ENCODE measurements around the gene TTLL13.

TTLL13 gene

DNA sequence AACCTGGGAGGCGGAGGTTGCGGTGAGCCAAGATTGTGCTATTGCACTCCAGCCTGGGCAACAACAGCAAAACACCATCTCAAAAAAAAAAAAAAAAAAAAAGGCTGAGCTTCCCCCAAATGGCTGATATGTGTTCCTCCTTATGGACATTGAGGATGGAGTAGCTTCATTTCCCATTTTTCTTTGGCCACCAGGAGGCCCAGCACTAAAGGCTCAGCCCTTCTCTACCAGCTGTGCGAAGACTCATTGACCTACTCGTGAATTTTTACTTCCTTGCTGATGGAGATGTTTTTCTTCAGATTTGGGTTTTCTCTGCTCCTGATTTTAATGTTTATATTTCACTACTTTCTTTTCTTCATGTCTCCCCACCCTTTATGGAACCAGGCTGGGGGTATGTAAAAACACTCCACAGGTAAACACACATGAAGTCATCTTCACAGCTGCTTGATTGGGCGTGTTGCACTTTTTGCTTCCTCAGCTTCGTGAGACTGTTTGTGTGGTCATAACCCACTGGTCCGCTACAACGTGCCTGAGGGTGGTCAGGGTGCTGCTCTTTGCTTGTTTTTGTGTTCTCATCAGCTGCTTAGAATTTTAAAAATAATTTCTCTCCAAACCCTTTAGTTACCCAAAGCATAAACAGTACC, 34.7 kb upstream of the TTLL13 start:
- no peak for DNase-seq

DNA sequence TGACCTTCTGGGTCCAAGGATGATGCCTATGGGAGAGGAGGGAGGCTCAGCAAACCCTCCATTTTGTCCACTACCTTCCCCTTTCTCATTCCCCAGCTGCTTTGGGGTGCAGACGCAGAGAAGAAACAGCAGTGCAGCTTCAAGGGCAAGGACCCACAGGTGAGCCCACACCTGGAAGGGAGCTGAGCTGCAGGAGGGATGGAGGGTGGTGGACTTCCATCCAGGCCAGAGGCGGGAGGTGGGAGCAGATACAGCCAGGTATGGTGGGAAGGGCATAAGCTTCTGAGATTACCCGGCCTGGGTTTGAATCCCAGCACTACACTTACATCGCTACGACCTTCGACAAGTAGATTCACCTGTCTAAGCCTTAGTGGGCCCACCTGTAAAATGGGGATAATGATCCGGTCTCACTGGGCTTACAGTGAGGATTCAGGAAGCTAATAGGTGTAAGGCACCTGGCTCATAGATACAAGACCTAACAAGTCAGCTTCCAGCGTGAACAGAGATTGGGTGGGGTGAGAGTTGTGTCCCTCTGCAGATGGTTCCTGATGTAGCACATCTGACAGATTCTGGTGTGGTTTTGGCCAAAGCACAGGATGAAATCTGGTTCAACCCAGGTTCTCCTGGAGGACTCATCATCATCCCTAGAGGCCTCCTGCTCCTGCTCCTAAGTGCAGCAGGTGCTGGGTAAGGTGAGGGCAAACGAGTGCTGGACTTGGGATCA, 31.5 kb upstream of the TTLL13 start:
- DNase-seq, result no peak

GRCh38 chr15:90219421-90220141, 29.8 kb upstream of the TTLL13 start:
- DNase-seq, result no peak

DNA sequence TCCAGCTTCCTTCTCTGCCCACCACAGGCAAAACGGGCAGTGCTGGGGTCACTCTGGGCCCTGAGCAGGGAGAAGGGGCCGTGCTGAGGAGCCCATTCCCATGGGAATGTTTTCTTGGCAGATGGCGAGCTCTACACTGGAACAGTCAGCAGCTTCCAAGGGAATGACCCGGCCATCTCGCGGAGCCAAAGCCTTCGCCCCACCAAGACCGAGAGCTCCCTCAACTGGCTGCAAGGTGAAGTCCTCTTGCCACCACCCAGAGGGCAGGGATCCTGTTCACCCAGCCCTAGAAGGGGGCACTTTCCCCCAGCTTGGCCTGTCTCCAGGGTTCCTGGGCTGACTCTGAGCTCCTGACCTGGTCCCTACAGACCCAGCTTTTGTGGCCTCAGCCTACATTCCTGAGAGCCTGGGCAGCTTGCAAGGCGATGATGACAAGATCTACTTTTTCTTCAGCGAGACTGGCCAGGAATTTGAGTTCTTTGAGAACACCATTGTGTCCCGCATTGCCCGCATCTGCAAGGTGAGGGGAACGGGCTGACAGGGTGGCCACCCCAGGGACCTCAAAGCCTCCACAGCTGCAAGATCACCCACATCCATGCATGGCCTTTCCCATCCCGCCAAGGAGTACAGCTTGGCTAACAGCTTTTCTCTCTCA, 28.0 kb upstream of the TTLL13 start:
- peak; percentile 81 for DNase-seq

DNA sequence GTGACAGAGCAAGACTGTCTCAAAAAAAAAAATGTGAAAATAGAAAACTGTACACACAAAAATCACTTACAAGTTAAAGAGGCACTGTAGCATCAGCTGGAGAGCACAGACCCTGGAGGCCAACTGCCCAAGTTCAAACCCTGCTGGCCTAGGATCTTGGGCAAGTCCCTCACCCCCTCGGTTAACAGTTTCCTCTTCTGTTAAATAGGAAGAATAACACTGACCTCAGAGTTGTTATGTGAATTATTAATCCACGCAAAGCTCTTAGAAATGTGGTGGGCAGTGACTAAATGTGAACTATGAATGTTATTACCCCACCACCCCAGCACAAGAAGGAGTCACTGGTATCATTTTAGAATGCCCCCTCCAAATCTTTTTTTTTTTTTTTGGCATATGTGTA, 26.8 kb upstream of the TTLL13 start:
- DNase-seq, result no peak

DNA sequence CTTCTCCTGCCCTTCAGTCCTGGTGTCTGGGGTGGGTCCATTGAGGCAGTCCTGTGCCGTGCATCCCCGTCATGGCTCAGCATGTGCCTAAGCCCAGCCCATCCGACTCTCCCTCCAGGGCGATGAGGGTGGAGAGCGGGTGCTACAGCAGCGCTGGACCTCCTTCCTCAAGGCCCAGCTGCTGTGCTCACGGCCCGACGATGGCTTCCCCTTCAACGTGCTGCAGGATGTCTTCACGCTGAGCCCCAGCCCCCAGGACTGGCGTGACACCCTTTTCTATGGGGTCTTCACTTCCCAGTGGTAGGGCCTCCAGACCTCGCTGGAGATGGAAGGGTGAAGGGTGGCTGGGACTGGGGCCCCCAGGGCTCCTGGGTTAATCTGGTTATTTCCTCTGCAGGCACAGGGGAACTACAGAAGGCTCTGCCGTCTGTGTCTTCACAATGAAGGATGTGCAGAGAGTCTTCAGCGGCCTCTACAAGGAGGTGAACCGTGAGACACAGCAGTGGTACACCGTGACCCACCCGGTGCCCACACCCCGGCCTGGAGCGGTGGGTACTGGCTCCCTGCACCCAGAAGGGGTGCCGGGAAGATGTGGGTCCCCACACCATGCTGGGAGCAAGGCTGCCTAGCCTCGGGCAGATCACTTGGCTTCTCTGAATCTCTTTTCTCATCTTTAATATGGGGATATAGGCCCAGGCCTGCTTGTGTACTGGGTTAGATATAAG, 25.8 kb upstream of the TTLL13 start:
- no peak for DNase-seq

GRCh38 chr15:90225047-90225446, 24.3 kb upstream of the TTLL13 start:
- DNase-seq, result no peak

- no peak for DNase-seq
Measured at GRCh38 chr15:90225504-90226234, 23.7 kb upstream of the TTLL13 start.

GRCh38 chr15:90227336-90227735, 22.0 kb upstream of the TTLL13 start:
- no peak for DNase-seq

- DNase-seq, result no peak
Measured at GRCh38 chr15:90227816-90228772, 21.3 kb upstream of the TTLL13 start.

- DNase-seq, result no peak
Measured at GRCh38 chr15:90228960-90229359, 20.4 kb upstream of the TTLL13 start.

DNA sequence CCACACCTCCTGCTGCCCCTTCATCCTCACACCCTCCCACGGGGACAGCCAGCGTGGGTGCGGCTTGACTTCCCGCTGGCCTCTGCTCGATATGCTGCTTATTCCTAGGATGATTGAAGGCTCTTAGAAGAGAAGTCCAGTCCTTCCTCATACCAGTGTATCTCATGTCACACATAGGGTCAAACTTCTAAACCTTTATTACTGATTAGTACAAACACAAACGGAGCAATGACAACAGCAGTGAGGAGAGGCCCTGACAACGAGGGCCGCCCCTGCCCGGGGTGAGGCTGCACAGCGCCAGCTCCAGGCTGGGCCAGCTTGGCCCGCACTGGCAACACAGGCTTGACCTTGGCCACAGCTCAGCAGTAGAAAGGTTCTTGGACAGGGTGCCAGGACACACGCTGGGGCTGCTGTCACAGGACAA, 19.3 kb upstream of the TTLL13 start:
- no peak for DNase-seq

GRCh38 chr15:90230610-90231009, 18.7 kb upstream of the TTLL13 start:
- no peak for DNase-seq

GRCh38 chr15:90231028-90232017, 18.0 kb upstream of the TTLL13 start:
- no peak for DNase-seq

DNA sequence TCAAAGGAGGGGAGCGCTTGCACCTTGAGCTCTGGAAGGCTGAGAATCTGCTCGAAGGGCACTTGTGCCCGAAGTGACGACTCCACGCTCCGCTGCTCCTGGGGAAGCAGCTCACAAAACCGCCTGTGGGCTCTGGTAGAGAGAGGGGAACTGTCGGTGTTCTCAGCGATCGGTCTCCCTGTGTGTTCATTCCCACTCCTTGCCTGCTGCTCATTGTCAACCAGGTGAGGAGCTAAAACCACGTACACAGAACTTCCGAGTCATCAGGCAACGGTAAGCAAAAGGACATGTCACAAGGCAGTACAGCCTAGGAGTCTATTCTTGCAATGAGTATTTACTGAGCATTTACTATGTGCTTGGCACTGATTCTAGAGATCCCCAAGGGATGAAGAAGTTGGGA, 17.2 kb upstream of the TTLL13 start:
- no peak for DNase-seq

DNA sequence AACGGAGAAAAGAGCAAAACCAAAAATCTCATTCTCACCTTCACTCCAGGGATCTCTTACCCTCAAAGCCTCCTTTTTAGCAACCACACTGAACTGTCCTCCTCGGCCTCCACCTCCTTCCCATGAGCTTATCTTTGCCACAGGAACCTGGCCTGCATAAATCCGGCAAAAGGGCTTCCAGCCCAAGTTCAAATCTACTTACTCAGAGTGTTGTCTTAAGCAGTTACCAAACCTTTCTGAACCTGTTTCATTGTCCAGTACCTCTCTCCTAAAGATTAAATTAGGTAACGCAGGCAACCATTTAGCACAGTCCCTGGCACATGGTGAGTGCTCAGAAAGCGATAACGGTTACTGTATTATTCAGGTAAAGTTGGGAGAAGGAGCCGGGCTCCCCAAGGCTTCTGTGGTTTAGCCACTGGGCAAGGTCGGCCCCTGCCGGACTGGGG, 16.4 kb upstream of the TTLL13 start:
- DNase-seq, result no peak

DNA sequence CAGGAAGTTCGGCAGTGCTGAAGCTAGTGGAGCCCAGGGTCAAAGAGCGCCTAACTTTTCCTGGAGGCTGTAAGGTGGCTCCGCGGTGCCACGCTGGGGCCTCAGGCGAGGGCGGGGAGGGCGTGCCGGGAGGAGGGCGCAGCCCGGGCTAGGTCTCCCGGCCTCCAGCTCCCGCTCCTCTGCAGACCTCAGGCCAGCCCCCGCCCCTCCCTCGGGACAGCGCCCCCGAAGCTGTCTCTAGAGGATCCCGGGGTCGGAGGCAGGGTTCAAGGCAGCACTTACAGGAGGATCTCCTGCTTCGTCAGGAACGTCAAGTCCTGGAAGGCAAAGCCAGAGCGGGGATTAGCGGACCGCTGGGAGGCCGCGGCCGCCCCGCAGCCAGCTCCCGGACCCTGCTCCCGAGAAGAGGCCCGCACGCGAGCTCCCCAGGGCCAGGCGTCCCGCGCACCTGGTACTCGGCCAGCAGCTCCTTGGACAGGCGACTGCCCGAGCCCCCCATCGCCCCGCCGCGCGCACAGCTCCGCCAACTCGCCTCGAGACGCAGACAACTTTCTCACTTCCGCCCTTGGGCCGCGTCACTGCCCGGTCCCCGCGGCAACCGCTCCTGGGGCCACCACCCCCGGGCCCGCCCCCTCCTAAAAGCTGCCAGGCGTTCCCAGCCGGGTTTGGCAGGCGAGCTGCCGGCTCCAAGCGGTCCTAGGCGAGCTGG, 15.8 kb upstream of the TTLL13 start, which contains the start of gene CIB1:
TSS of gene CIB1 (minus strand) at position 555 of the 709 bp plus-strand sequence. CDS start at position 499, 56 bp downstream.
- peak; percentile 99 for DNase-seq

Data from femur (tissue), 1 donor.